PC-9 (cell line): ENCODE data around the gene SOCS6. TPM values are rescaled to one million over a fixed set of nuclear protein-coding genes. Genes with fewer than 3 reads are reported as not detected.
A peak's percentile ranks its signal among the peaks of the same experiment; 100 is the strongest.

Experiments used
- Bru-seq: library from RNA; stranded (reverse); fragments of 400-500 nt; gene quantifications from one replicate; lab custom pipeline; 2021; lab: Mats Ljungman, UMichigan
- BruChase-seq, 2 experiments: library from RNA; stranded (reverse); fragments of 400-500 nt; gene quantifications; one replicate each; lab custom pipeline; 2021; lab: Mats Ljungman, UMichigan
- BruUV-seq: library from RNA; stranded (reverse); fragments of 400-500 nt; replicated peaks from 2 replicates; lab custom pipeline; 2021; lab: Mats Ljungman, UMichigan
- CTCF ChIA-PET: fragments of 300-600 bp; sonication (Branson Sonifier 250); formaldehyde crosslinking; loops from one replicate; lab custom pipeline; 2022; ENCODE audit warnings: antibody characterized with exemption; lab: Charles Lee
- POLR2A ChIA-PET: fragments of 300-600 bp; sonication (Branson Sonifier 250); formaldehyde crosslinking; loops from one replicate; lab custom pipeline; 2022; ENCODE audit warnings: antibody characterized with exemption; ENCODE audit not compliant: unreplicated experiment; lab: Charles Lee
- DNase-seq, 2 experiments: peaks; one replicate each; pipeline versions ENCODE4 v3.0.0 to v3.0.0-alpha.2; 2015 to 2022; ENCODE audit warnings: mixed read lengths in 1 of 2
- H2AFZ ChIP-seq: fragments of 200-600 bp; sonication (generic); 2 replicates; pipeline ENCODE4 v1.8.1; 2017; ENCODE audit warnings: antibody characterized with exemption
- H3F3A ChIP-seq: fragments of 200-600 bp; sonication (generic); 2 replicates; pipeline ENCODE4 v1.8.1; 2017; ENCODE audit warnings: antibody characterized with exemption, mild to moderate bottlenecking, low read depth; ENCODE audit not compliant: insufficient read depth
- H3K27ac ChIP-seq: fragments of 200-600 bp; sonication (generic); 2 replicates; pipeline ENCODE4 v1.6.1; 2016; ENCODE audit warnings: mixed run types
- H3K27me3 ChIP-seq: fragments of 200-600 bp; sonication (generic); 2 replicates; pipeline ENCODE4 v1.6.1; 2016; ENCODE audit warnings: low read depth, mixed run types; ENCODE audit not compliant: insufficient read depth
- H3K36me3 ChIP-seq: fragments of 200-600 bp; sonication (generic); 2 replicates; pipeline ENCODE4 v1.6.1; 2016; ENCODE audit warnings: low read depth, mixed run types
- H3K4me1 ChIP-seq: fragments of 200-600 bp; sonication (generic); replicated peaks from 2 replicates; pipeline ENCODE4 v1.6.1; 2016; ENCODE audit warnings: mixed run types; ENCODE audit not compliant: insufficient read depth
- H3K4me2 ChIP-seq: fragments of 200-600 bp; sonication (generic); 2 replicates; pipeline ENCODE4 v1.6.1; 2017; ENCODE audit warnings: mixed run types
- H3K4me3 ChIP-seq: fragments of 200-600 bp; sonication (generic); 2 replicates; pipeline ENCODE4 v1.6.1; 2016; ENCODE audit warnings: mixed run types
- H3K79me2 ChIP-seq: fragments of 200-600 bp; sonication (generic); 2 replicates; pipeline ENCODE4 v1.6.1; 2017; ENCODE audit warnings: low read depth, mixed run types
- H3K9me2 ChIP-seq: fragments of 200-600 bp; sonication (generic); 2 replicates; pipeline ENCODE4 v1.8.1; 2017; ENCODE audit warnings: mild to moderate bottlenecking; ENCODE audit not compliant: insufficient read depth
- H3K9me3 ChIP-seq: fragments of 200-600 bp; sonication (generic); 2 replicates; pipeline ENCODE4 v1.8.1; 2016; ENCODE audit warnings: low read depth; ENCODE audit not compliant: insufficient read depth
- H4K20me1 ChIP-seq: fragments of 200-600 bp; sonication (generic); 2 replicates; pipeline ENCODE4 v1.8.1; 2017; ENCODE audit not compliant: insufficient read depth
- EZH2 ChIP-seq: fragments of 200-600 bp; sonication (generic); IDR thresholded peaks from 2 replicates; pipeline ENCODE4 v1.8.0; 2017; ENCODE audit warnings: antibody characterized with exemption, low read depth
- intact Hi-C: fragments of 100-400 bp; cut with micrococcal nuclease; formaldehyde crosslinking; loops from one replicate; pipeline ENCODE4 v1.10.0; 2022; ENCODE audit not compliant: unreplicated experiment
- long read RNA-seq: library from polyadenylated mRNA; stranded (forward); transcript quantifications from one replicate; pipeline ENCODE4 v2.0.0, GENCODE V29; 2022
- total RNA-seq: library from RNA; stranded (reverse); gene quantifications from 2 replicates; pipeline ENCODE4 v1.2.3, GENCODE V29; 2021
- TF ChIP-seq, protein P1 (sequence below): fragments of 200-600 bp; sonication (generic); conservative IDR thresholded peaks from 2 replicates; pipeline ENCODE4 v1.6.1; 2017; ENCODE audit warnings: mixed run types, antibody characterized with exemption, mild to moderate bottlenecking, moderate library complexity

The SOCS6 gene
- total RNA-seq (20.9 and 21.0 TPM in 2 replicates), Bru-seq, nascent RNA (percentile 97 among the genes with signal in this experiment), BruChase-seq, experiment 1, labeled RNA remaining after a 2-hour chase (percentile 96 among the genes with signal in this experiment), BruChase-seq, experiment 2, labeled RNA remaining after a 6-hour chase (percentile 77 among the genes with signal in this experiment)
- long read RNA-seq, full-length matches to known transcripts, result 19 of 23 reads
- long read RNA-seq, partial matches to known transcripts, result 1 of 23 reads
- long read RNA-seq, other reads (novel, unspliced or antisense), result 3 of 23 reads

GRCh38 chr18:70288851-70289328 is at the start of gene SOCS6:
TSS of gene SOCS6 (plus strand) at chr18:70289045. CDS start at chr18:70324669, 35,624 bp downstream.
- ChIA-PET CTCF (no interaction called here), POLR2A (interaction anchor here (0.6 kb wide), 1 partner anchor 8 kb away, joined by 3 read pairs; no protein-coding TSS in a partner anchor)
- Histone ChIP-seq H3K4me3 (peak within 1 kb of the TSS; percentile 94), H3K27me3 (no peaks in the 10 kb centered on the region), H3K27ac (peak within 1 kb of the TSS; percentile 61), H3F3A (peaks cover 24% of the 10 kb centered on the region), H3K9me2 (no peaks in the 10 kb centered on the region), H3K36me3 (peaks cover 4% of the 10 kb centered on the region; the same call in 1 of the 2 replicates), H4K20me1 (peaks cover 19% of the 10 kb centered on the region), H2AFZ (peak within 1 kb of the TSS; percentile 100), H3K79me2 (peaks cover 44% of the 10 kb centered on the region), H3K4me1 (peaks cover 45% of the 10 kb centered on the region), H3K9me3 (no peaks in the 10 kb centered on the region), H3K4me2 (peak within 1 kb of the TSS; percentile 94)
- TF ChIP-seq, protein P1, sequence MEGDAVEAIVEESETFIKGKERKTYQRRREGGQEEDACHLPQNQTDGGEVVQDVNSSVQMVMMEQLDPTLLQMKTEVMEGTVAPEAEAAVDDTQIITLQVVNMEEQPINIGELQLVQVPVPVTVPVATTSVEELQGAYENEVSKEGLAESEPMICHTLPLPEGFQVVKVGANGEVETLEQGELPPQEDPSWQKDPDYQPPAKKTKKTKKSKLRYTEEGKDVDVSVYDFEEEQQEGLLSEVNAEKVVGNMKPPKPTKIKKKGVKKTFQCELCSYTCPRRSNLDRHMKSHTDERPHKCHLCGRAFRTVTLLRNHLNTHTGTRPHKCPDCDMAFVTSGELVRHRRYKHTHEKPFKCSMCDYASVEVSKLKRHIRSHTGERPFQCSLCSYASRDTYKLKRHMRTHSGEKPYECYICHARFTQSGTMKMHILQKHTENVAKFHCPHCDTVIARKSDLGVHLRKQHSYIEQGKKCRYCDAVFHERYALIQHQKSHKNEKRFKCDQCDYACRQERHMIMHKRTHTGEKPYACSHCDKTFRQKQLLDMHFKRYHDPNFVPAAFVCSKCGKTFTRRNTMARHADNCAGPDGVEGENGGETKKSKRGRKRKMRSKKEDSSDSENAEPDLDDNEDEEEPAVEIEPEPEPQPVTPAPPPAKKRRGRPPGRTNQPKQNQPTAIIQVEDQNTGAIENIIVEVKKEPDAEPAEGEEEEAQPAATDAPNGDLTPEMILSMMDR, result no peak
- no peak for TF ChIP-seq EZH2
- intact Hi-C loops, result loop anchor here (2.0 to 5.0 kb wide), 3 partner anchors 46 to 133 kb away; no protein-coding TSS in a partner anchor
- peak; percentile 53 to 58 for DNase-seq
- BruUV-seq, result no TSS peak

DNA sequence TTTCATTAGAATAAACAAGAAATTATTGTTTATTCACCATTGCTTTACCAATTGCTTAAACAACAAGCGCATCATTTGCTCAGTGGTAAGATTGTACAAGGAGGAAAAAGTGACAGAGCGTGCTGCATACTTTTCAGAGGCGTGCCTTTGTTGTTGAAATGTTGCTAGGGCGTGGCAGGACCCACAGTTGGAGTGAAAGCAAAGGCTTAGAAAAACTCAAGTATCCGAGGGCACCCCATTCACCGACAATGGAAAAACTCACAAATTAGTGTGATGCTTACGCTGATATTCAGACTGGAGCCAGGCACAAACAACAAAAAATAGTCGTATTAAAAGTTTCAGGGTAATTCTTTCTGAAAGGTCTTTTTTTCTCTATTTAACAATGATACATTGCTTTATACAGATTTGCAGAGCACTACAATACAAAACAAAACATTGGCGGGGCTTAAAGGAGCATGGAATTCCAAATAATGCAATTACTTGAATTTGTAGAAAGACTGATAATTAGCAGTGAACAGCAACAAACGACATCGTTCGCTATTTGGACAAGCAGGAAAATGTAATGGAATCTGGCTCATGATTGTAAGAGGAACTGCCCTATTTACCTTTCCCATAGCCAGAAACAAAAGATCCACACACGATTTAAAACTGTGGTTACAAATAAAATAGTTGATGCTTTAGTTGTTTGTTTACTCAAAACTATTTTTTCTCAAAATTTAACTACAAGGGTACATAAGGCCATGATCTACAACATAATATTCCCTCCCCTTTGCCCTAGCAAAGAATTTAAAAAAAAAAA is 45.5 kb upstream of the SOCS6 start:
- H3K4me2 ChIP-seq, result peak overlapping the region; percentile 86
- H3F3A ChIP-seq, result peaks cover 20% of the 10 kb centered on the region
- POLR2A ChIA-PET, result no interaction called here
- peak overlapping the region; percentile 47 for H3K4me3 ChIP-seq
- peak overlapping the region; percentile 70 for H2AFZ ChIP-seq
- H3K4me1 ChIP-seq, result peaks cover 21% of the 10 kb centered on the region
- no peaks in the 10 kb centered on the region for H3K27me3 ChIP-seq
- peak overlapping the region; percentile 97 for H3K27ac ChIP-seq
- no peaks in the 10 kb centered on the region for H3K36me3 ChIP-seq
- CTCF ChIA-PET, result no interaction called here
- TF ChIP-seq, protein P1, result no peak
- TF ChIP-seq EZH2, result no peak
- H4K20me1 ChIP-seq, result no peaks in the 10 kb centered on the region
- H3K79me2 ChIP-seq, result no peaks in the 10 kb centered on the region
- H3K9me2 ChIP-seq, result no peaks in the 10 kb centered on the region
- DNase-seq, result peak; percentile 65 to 89
- TSS peak; percentile 94 for BruUV-seq
- H3K9me3 ChIP-seq, result no peaks in the 10 kb centered on the region
- intact Hi-C loops, result loop anchor here (1.0 to 2.0 kb wide), 4 partner anchors 33 to 179 kb away; partner anchors contain the start of genes RTTN and SOCS6

- intact Hi-C loops, result no loop called here
- no peak overlapping the region for H3K27ac ChIP-seq
- DNase-seq, result no peak
- H3K36me3 ChIP-seq, result no peaks in the 10 kb centered on the region
- H3K4me3 ChIP-seq, result no peak overlapping the region
- H3K9me2 ChIP-seq, result no peaks in the 10 kb centered on the region
- no peaks in the 10 kb centered on the region for H4K20me1 ChIP-seq
- peaks cover 20% of the 10 kb centered on the region for H3F3A ChIP-seq
- TF ChIP-seq EZH2, result no peak
- TF ChIP-seq, protein P1, result no peak
- no peak overlapping the region for H3K4me2 ChIP-seq
- H3K79me2 ChIP-seq, result no peaks in the 10 kb centered on the region
- peaks cover 21% of the 10 kb centered on the region for H3K4me1 ChIP-seq
- H2AFZ ChIP-seq, result no peak overlapping the region
- no TSS peak for BruUV-seq
- ChIA-PET CTCF (no interaction called here), POLR2A (no interaction called here)
- no peaks in the 10 kb centered on the region for H3K9me3 ChIP-seq
- no peaks in the 10 kb centered on the region for H3K27me3 ChIP-seq
These were observed 42.8 kb upstream of the SOCS6 start for GRCh38 chr18:70246061-70246466.
